ENCODE measurements around the gene KLK5. TPM values are rescaled to one million over a fixed set of nuclear protein-coding genes. Genes with fewer than 3 reads are reported as not detected.

The KLK5 gene
- total and polyA plus RNA-seq, 4 donors, result not detected

DNA sequence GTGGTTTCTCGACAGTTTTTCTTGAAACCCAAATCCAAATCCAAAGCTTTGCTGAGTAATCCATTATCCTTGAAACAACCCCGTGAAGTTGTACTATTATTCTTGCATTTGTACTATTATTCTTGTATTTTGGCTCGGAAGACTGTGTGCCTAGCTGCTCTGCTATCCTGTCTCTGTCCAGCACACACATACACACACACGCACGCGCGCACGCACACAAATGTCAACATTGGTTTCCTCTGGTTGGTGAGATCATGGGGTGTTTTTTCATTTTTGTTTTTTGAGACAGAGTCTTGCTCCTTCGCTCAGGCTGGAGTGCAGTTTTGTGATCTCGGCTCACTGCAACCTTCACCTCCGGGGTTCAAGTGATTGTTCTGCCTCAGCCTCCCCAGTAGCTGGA is 26.7 kb downstream of the KLK5 start:
- no peaks in the 10 kb centered on the region for H3K4me1 ChIP-seq (ENCODE audit: control insufficient read depth in 4 of 4, insufficient read depth in 4 of 4, low read length in 3 of 4)
- 73% methylated on average over 11 of the region's 11 CpGs for WGBS
- peaks cover 0 to 5% (median 0%) of the 10 kb centered on the region in 4 donors for H3K27me3 ChIP-seq (ENCODE audit: control insufficient read depth in 4 of 4, insufficient read depth in 4 of 4, low read length in 3 of 4)
- no peak for DNase-seq (ENCODE audit: low spot score)
- H3K4me3 ChIP-seq (ENCODE audit: low read depth in 1 of 3, low read length in 3 of 3), result no peak overlapping the region
- no peaks in the 10 kb centered on the region for H3K9me3 ChIP-seq (ENCODE audit: control insufficient read depth in 4 of 4, low read length in 3 of 4)
- no peak overlapping the region for H3K27ac ChIP-seq (ENCODE audit: low read depth in 1 of 2, low read length in 2 of 2)
- TF ChIP-seq TAF1 (conservative IDR thresholded peaks at IDR 0.05) (no peak), FOXA1 (IDR thresholded peaks at IDR 0.05) (no peak), JUND (IDR thresholded peaks at IDR 0.05) (no peak), RAD21 (IDR thresholded peaks at IDR 0.05) (no peak), SP1 (IDR thresholded peaks at IDR 0.05) (no peak), YY1 (IDR thresholded peaks at IDR 0.05) (no peak), GABPA (IDR thresholded peaks at IDR 0.05 in 1 of 2, conservative IDR thresholded peaks at IDR 0.05 in 1 of 2) (no peak), EGR1 (IDR thresholded peaks at IDR 0.05; ENCODE audit: low read depth in 2 of 2) (no peak), FOXA2 (IDR thresholded peaks at IDR 0.05) (no peak), HNF4A (conservative IDR thresholded peaks at IDR 0.05) (no peak), NR2F2 (IDR thresholded peaks at IDR 0.05) (no peak), RXRA (IDR thresholded peaks at IDR 0.05) (no peak)
- TF ChIP-seq, protein P1, sequence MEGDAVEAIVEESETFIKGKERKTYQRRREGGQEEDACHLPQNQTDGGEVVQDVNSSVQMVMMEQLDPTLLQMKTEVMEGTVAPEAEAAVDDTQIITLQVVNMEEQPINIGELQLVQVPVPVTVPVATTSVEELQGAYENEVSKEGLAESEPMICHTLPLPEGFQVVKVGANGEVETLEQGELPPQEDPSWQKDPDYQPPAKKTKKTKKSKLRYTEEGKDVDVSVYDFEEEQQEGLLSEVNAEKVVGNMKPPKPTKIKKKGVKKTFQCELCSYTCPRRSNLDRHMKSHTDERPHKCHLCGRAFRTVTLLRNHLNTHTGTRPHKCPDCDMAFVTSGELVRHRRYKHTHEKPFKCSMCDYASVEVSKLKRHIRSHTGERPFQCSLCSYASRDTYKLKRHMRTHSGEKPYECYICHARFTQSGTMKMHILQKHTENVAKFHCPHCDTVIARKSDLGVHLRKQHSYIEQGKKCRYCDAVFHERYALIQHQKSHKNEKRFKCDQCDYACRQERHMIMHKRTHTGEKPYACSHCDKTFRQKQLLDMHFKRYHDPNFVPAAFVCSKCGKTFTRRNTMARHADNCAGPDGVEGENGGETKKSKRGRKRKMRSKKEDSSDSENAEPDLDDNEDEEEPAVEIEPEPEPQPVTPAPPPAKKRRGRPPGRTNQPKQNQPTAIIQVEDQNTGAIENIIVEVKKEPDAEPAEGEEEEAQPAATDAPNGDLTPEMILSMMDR (IDR thresholded peaks at IDR 0.05; ENCODE audit: low read depth, low read length, missing input control), result no peak
- TF ChIP-seq, protein P2, sequence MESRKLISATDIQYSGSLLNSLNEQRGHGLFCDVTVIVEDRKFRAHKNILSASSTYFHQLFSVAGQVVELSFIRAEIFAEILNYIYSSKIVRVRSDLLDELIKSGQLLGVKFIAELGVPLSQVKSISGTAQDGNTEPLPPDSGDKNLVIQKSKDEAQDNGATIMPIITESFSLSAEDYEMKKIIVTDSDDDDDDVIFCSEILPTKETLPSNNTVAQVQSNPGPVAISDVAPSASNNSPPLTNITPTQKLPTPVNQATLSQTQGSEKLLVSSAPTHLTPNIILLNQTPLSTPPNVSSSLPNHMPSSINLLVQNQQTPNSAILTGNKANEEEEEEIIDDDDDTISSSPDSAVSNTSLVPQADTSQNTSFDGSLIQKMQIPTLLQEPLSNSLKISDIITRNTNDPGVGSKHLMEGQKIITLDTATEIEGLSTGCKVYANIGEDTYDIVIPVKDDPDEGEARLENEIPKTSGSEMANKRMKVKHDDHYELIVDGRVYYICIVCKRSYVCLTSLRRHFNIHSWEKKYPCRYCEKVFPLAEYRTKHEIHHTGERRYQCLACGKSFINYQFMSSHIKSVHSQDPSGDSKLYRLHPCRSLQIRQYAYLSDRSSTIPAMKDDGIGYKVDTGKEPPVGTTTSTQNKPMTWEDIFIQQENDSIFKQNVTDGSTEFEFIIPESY (IDR thresholded peaks at IDR 0.05), result no peak
- TF ChIP-seq, protein P3, sequence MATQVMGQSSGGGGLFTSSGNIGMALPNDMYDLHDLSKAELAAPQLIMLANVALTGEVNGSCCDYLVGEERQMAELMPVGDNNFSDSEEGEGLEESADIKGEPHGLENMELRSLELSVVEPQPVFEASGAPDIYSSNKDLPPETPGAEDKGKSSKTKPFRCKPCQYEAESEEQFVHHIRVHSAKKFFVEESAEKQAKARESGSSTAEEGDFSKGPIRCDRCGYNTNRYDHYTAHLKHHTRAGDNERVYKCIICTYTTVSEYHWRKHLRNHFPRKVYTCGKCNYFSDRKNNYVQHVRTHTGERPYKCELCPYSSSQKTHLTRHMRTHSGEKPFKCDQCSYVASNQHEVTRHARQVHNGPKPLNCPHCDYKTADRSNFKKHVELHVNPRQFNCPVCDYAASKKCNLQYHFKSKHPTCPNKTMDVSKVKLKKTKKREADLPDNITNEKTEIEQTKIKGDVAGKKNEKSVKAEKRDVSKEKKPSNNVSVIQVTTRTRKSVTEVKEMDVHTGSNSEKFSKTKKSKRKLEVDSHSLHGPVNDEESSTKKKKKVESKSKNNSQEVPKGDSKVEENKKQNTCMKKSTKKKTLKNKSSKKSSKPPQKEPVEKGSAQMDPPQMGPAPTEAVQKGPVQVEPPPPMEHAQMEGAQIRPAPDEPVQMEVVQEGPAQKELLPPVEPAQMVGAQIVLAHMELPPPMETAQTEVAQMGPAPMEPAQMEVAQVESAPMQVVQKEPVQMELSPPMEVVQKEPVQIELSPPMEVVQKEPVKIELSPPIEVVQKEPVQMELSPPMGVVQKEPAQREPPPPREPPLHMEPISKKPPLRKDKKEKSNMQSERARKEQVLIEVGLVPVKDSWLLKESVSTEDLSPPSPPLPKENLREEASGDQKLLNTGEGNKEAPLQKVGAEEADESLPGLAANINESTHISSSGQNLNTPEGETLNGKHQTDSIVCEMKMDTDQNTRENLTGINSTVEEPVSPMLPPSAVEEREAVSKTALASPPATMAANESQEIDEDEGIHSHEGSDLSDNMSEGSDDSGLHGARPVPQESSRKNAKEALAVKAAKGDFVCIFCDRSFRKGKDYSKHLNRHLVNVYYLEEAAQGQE (IDR thresholded peaks at IDR 0.05), result no peak
- TF ChIP-seq, protein P4, sequence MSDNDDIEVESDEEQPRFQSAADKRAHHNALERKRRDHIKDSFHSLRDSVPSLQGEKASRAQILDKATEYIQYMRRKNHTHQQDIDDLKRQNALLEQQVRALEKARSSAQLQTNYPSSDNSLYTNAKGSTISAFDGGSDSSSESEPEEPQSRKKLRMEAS (IDR thresholded peaks at IDR 0.05), result no peak
- H3K36me3 ChIP-seq (ENCODE audit: control insufficient read depth in 4 of 4, insufficient read depth in 3 of 4, low read depth in 1 of 4, low read length in 3 of 4), result no peaks in the 10 kb centered on the region
- H3K9ac ChIP-seq (ENCODE audit: low read depth in 1 of 2, low read length in 2 of 2), result no peak overlapping the region

DNA sequence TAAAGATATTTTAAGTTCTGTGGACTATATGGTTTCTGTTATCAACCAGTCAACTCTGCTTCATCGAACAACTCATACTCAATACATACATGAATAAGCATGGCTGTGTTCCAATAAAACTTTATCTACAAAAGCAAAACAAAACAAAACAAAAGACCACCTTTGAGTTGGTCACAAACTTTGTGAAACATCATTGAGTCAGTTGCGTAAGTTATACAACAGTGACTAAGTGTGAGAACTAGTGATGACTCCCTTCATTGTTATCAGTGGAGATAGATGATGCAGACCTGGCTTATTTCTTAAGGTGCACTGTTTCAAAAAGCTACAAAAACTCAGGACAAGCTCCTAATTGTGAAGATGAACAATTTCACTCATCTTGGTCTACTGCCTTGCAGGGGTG is 27.1 kb downstream of the KLK5 start:
- no peak overlapping the region for H3K4me3 ChIP-seq (ENCODE audit: low read depth in 1 of 3, low read length in 3 of 3)
- H3K36me3 ChIP-seq (ENCODE audit: control insufficient read depth in 4 of 4, insufficient read depth in 3 of 4, low read depth in 1 of 4, low read length in 3 of 4), result no peaks in the 10 kb centered on the region
- TF ChIP-seq TAF1 (conservative IDR thresholded peaks at IDR 0.05) (no peak), HNF4G (IDR thresholded peaks at IDR 0.05) (no peak), FOXA2 (IDR thresholded peaks at IDR 0.05) (no peak), GABPA (IDR thresholded peaks at IDR 0.05 in 1 of 2, conservative IDR thresholded peaks at IDR 0.05 in 1 of 2) (no peak), RXRA (IDR thresholded peaks at IDR 0.05) (no peak), YY1 (IDR thresholded peaks at IDR 0.05) (no peak), FOXA1 (IDR thresholded peaks at IDR 0.05) (no peak), JUND (IDR thresholded peaks at IDR 0.05) (no peak), SP1 (IDR thresholded peaks at IDR 0.05) (no peak)
- TF ChIP-seq, protein P4 (IDR thresholded peaks at IDR 0.05), result no peak
- no peak for DNase-seq (ENCODE audit: low spot score)
- 86% methylated on average over 2 of the region's 2 CpGs for WGBS
- H3K9ac ChIP-seq (ENCODE audit: low read depth in 1 of 2, low read length in 2 of 2), result no peak overlapping the region
- H3K27me3 ChIP-seq (ENCODE audit: control insufficient read depth in 4 of 4, insufficient read depth in 4 of 4, low read length in 3 of 4), result peaks cover 0 to 5% (median 0%) of the 10 kb centered on the region in 4 donors
- no peak overlapping the region for H3K27ac ChIP-seq (ENCODE audit: low read depth in 1 of 2, low read length in 2 of 2)
- H3K9me3 ChIP-seq (ENCODE audit: control insufficient read depth in 4 of 4, low read length in 3 of 4), result no peaks in the 10 kb centered on the region
- no peaks in the 10 kb centered on the region for H3K4me1 ChIP-seq (ENCODE audit: control insufficient read depth in 4 of 4, insufficient read depth in 4 of 4, low read length in 3 of 4)

Data from liver (tissue), 9 donors.